HG02943 (cell line): ENCODE data around the gene S100P.
"Not testable (repeated sequence)": the region's sequence is repeated elsewhere in the genome, so short reads cannot be mapped to it uniquely, and the experiment has no call there.

Experiments
- ATAC-seq: cut with Tn5 transposase; IDR thresholded peaks from one replicate; pipeline ENCODE4 v1.9.1; 2021; ENCODE audit warnings: mild to moderate bottlenecking, low read depth, moderate library complexity; ENCODE audit not compliant: unreplicated experiment

S100P gene

GRCh38 chr4:6672541-6673190 is 21.0 kb upstream of the S100P start:
- ATAC-seq = not testable (repeated sequence)

GRCh38 chr4:6673191-6673659 is 20.5 kb upstream of the S100P start:
- not testable (repeated sequence) for ATAC-seq

- peak; percentile 68 for ATAC-seq
These were observed 19.8 kb upstream of the S100P start for GRCh38 chr4:6673660-6674499.

- peak; percentile 43 for ATAC-seq
These were observed 19.1 kb upstream of the S100P start for GRCh38 chr4:6674500-6675149.

GRCh38 chr4:6676722-6677558 is 16.7 kb upstream of the S100P start:
- ATAC-seq = no peak

GRCh38 chr4:6680372-6681034 is 13.2 kb upstream of the S100P start:
- no peak for ATAC-seq

GRCh38 chr4:6681191-6681590 is 12.5 kb upstream of the S100P start:
- no peak for ATAC-seq

- ATAC-seq = no peak
These were observed 10.7 kb upstream of the S100P start for GRCh38 chr4:6682862-6683590.

- ATAC-seq = no peak
These were observed 9.0 kb upstream of the S100P start for GRCh38 chr4:6684656-6685055.

- no peak for ATAC-seq
These were observed 7.4 kb upstream of the S100P start for GRCh38 chr4:6686104-6686787.

GRCh38 chr4:6687947-6688878 is 5.5 kb upstream of the S100P start:
- no peak for ATAC-seq

GRCh38 chr4:6688879-6689505 is 4.7 kb upstream of the S100P start:
- no peak for ATAC-seq

GRCh38 chr4:6689506-6689960 is 4.1 kb upstream of the S100P start:
- no peak for ATAC-seq

GRCh38 chr4:6692379-6692778 is 1.3 kb upstream of the S100P start:
- no peak for ATAC-seq

GRCh38 chr4:6692806-6693205 is 872 bp upstream of the S100P start:
- no peak for ATAC-seq

GRCh38 chr4:6694177-6694901 is 661 bp downstream of the S100P start:
- no peak for ATAC-seq
